Esophagus muscularis mucosa (tissue), 4 donors: ENCODE results near the gene UGT2A1. TPM values are rescaled to one million over a fixed set of nuclear protein-coding genes. Genes with fewer than 3 reads are reported as not detected.

Experiments used
- DNase-seq: peaks from one replicate; pipeline ENCODE4 v3.0.0-alpha.2; 2017; ENCODE audit errors: extremely low spot score
- H3K27ac ChIP-seq, 4 donors: fragments of 200-600 bp; sonication (generic); replicated peaks in 1 of 4; 1 replicate in 3 of 4; 2 replicates in 1 of 4; pipeline ENCODE4 v1.5.1; 2016 to 2019; ENCODE audit warnings: mild to moderate bottlenecking in 1 of 4
- H3K27me3 ChIP-seq, 4 donors: fragments of 200-600 bp; sonication (generic); one replicate each; pipeline versions ENCODE4 v1.5.1 to v1.6.0; 2016 to 2019
- H3K36me3 ChIP-seq, 4 donors: fragments of 200-600 bp; sonication (generic); one replicate each; pipeline ENCODE4 v1.5.1; 2016 to 2019
- H3K4me1 ChIP-seq, 4 donors: fragments of 200-600 bp; sonication (generic); one replicate each; pipeline ENCODE4 v1.5.1; 2016 to 2019
- H3K4me3 ChIP-seq, 4 donors: fragments of 200-600 bp; sonication (generic); 1 replicate in 2 of 4; 2 replicates in 2 of 4; pipeline ENCODE4 v1.5.1; 2016 to 2019; ENCODE audit warnings: mild to moderate bottlenecking in 4 of 4, moderate library complexity in 1 of 4
- H3K9me3 ChIP-seq, 4 donors: fragments of 200-600 bp; sonication (generic); 1 replicate in 3 of 4; 2 replicates in 1 of 4; pipeline ENCODE4 v1.5.1; 2016 to 2019
- CTCF ChIP-seq, 3 experiments: fragments of 200-600 bp in 2 of 3; fragments of 450-650 bp in 1 of 3; sonication (generic) in 2 of 3; IDR thresholded peaks; one replicate each; pipeline ENCODE4 v1.5.1; 2017 to 2019; ENCODE audit warnings: antibody characterized with exemption in 3 of 3, mild to moderate bottlenecking in 2 of 3, moderate library complexity in 1 of 3
- EP300 ChIP-seq: sonication (generic); formaldehyde crosslinking; IDR thresholded peaks from one replicate; pipeline ENCODE4 v1.6.1; 2017; ENCODE audit warnings: antibody characterized with exemption
- POLR2A ChIP-seq: fragments of 450-650 bp; IDR thresholded peaks from one replicate; pipeline ENCODE4 v1.6.1; 2017; ENCODE audit warnings: antibody characterized with exemption, moderate library complexity, mild to moderate bottlenecking, low read depth
- POLR2AphosphoS5 ChIP-seq, 2 donors: sonication (generic); formaldehyde crosslinking; IDR thresholded peaks; one replicate each; pipeline ENCODE4 v1.6.1; 2017; ENCODE audit warnings: antibody characterized with exemption in 2 of 2
- WGBS: methylation state at CpG from one replicate; pipeline ENCODE4 v1.1.5; 2018; 5-methylcytosine and 5-hydroxymethylcytosine counted together
- intact Hi-C: fragments of 100-400 bp; cut with DNase I; formaldehyde crosslinking; loops from one replicate; pipeline ENCODE4 v1.15.1; 2023
- small RNA-seq, 3 donors: library from RNA; depleted of rRNA; stranded (forward); fragments of <200 nt; gene quantifications; one replicate each; pipeline ENCODE3, GENCODE V24; 2016
- total RNA-seq, 4 donors: library from RNA; depleted of rRNA; stranded (reverse); fragments of >200 nt; gene quantifications; one replicate each; pipeline versions ENCODE4 v1.1.0 to v1.2.1, GENCODE V29; 2016

Gene UGT2A1
- total RNA-seq, 4 donors from 2014 or later: not detected

GRCh38 chr4:69546134-69546765 is 106.8 kb downstream of the UGT2A1 start:
- WGBS: 49% methylated on average over 6 of the region's 6 CpGs
- Histone ChIP-seq H3K4me1 (no peaks in the 10 kb centered on the region), H3K9me3 (no peaks in the 10 kb centered on the region), H3K36me3 (no peaks in the 10 kb centered on the region), H3K4me3 (no peak overlapping the region), H3K27me3 (no peaks in the 10 kb centered on the region), H3K27ac (no peak overlapping the region)
- intact Hi-C loops: no loop called here
- no peak for DNase-seq
- no peak for TF ChIP-seq EP300
- TF ChIP-seq POLR2AphosphoS5 (IDR thresholded peaks at IDR 0.05): no peak
- TF ChIP-seq CTCF (IDR thresholded peaks at IDR 0.05): no peak
- no peak for TF ChIP-seq POLR2A

Small RNA genes within 50 kb of the gene (small RNA-seq; reads per million reads assigned to genes)
- gene UGT2A2: 0 reads per million in 3 donors

Other genes with a start within 250 kb of the UGT2A1 start
- not detected for gene UGT2B4, start 157.3 kb downstream of the UGT2A1 start, total RNA-seq
- gene UGT2A2, start 13.6 kb downstream of the UGT2A1 start, total RNA-seq: not detected
- under 1 TPM; 0.34 to 0.99 (median 0.47) TPM for gene SULT1B1, start 107.4 kb upstream of the UGT2A1 start, total RNA-seq
- not detected for gene SULT1E1, start 206.9 kb upstream of the UGT2A1 start, total RNA-seq